ENCODE data around the gene B3GNT7.
A peak's percentile ranks its signal among the peaks of the same experiment; 100 is the strongest.
"Not testable (repeated sequence)": the region's sequence is repeated elsewhere in the genome, so short reads cannot be mapped to it uniquely, and the experiment has no call there.

Gene B3GNT7

DNA sequence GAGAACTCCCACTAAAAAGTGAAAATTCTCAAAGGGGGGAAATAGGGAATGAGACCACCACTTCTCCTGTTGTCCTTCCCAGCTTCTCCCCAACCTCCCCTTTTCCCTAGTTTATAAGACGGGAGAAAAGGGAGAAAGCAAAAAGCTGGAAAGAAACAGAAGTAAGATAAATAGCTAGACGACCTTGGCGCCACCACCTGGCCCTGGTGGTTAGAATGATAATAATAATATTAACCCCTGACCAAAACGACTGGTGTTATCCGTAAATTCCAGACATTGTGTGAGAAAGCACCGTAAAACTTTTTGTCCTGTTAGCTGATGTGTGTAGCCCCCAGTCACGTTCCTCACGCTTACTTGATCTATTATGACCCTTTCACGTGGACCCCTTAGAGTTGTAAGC is 12.8 kb downstream of the B3GNT7 start:
- H3K4me3 ChIP-seq (ENCODE audit: low read length); H3K36me3 ChIP-seq (ENCODE audit: control insufficient read depth, insufficient read depth, low read length, severe bottlenecking); H3K9me3 ChIP-seq (ENCODE audit: control insufficient read depth, low read length); DNase-seq (ENCODE audit: low read depth); H3K9ac ChIP-seq (ENCODE audit: low read length); H3K27me3 ChIP-seq (replicated peaks; ENCODE audit: control insufficient read depth, insufficient read depth, low read length): not testable (repeated sequence)
- peaks cover 11% of the 10 kb centered on the region for H3K4me1 ChIP-seq (ENCODE audit: control insufficient read depth, insufficient read depth, low read length)

- no peaks in the 10 kb centered on the region for H3K36me3 ChIP-seq (ENCODE audit: control insufficient read depth, insufficient read depth, low read length, severe bottlenecking)
- peaks cover under 1% of the 10 kb centered on the region for H3K27me3 ChIP-seq (replicated peaks; ENCODE audit: control insufficient read depth, insufficient read depth, low read length)
- H3K4me3 ChIP-seq (ENCODE audit: low read length), result no peak overlapping the region
- no peak overlapping the region for H3K9ac ChIP-seq (ENCODE audit: low read length)
- H3K9me3 ChIP-seq (ENCODE audit: control insufficient read depth, low read length), result peaks cover 9% of the 10 kb centered on the region
- peaks cover 11% of the 10 kb centered on the region for H3K4me1 ChIP-seq (ENCODE audit: control insufficient read depth, insufficient read depth, low read length)
- no peak for DNase-seq (ENCODE audit: low read depth)
Measured at GRCh38 chr2:231409776-231410175, 14.3 kb downstream of the B3GNT7 start.

DNA sequence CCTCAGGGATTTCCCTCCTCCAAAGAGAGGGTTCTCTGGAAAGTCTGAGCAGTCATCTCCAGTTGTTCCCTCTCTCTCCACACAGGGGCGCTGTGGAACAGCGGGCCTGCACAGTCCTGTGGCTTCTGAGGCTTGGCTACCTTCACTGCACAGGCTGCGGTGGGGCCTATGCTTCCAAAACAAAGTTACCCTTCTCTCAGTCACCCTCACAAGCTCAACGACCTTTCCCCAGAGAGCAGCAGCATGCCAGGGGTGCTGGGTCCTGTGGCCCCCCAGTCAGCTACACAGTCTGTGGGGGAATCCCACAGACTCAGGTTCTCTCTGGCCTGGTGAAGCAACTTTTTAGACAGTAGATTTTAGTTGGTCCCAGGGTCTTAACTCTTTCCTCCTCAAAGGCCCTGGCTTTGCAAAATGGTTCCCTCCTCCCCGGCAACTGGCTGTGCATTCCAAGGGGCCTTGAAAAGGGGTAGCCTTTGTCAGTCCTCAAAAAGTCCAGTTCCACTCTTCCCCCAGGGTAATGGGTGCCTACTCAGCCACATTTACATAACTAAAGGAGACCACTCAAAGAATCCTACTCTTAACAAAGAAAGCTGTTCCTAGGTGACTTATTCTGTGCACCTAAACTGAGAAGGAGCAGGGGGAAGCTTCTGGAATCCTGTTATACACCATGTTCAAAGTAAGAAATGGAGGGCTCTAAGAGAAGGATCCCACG is 14.9 kb downstream of the B3GNT7 start:
- Histone ChIP-seq H3K36me3 (ENCODE audit: control insufficient read depth, insufficient read depth, low read length, severe bottlenecking) (no peaks in the 10 kb centered on the region), H3K4me3 (ENCODE audit: low read length) (no peak overlapping the region), H3K27me3 (replicated peaks; ENCODE audit: control insufficient read depth, insufficient read depth, low read length) (peaks cover 4% of the 10 kb centered on the region), H3K9ac (ENCODE audit: low read length) (no peak overlapping the region), H3K4me1 (ENCODE audit: control insufficient read depth, insufficient read depth, low read length) (peaks cover 11% of the 10 kb centered on the region), H3K9me3 (ENCODE audit: control insufficient read depth, low read length) (peaks cover 9% of the 10 kb centered on the region)
- DNase-seq (ENCODE audit: low read depth), result no peak

DNA sequence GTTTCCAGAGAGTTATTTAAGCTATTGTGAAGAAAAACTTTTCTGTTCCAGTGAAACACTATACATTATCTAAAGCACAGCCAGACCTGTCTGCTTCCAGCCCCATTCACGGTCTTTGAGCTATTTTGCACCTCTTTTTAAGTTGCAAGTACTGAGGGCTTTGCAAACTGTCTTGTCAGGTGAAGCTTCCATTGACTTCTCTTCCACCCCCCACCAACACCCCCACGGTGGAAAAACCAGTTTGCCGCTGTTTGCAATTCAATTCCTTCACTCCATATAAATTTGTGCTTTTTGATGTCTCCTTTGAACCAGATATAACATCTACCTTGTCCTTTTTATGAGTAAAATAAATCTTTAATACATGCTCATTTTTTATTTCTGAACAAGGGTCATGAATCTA is 15.7 kb downstream of the B3GNT7 start:
- Histone ChIP-seq H3K4me3 (ENCODE audit: low read length) (peak overlapping the region; percentile 77), H3K9me3 (ENCODE audit: control insufficient read depth, low read length) (peaks cover 9% of the 10 kb centered on the region), H3K27me3 (replicated peaks; ENCODE audit: control insufficient read depth, insufficient read depth, low read length) (peaks cover 4% of the 10 kb centered on the region), H3K4me1 (ENCODE audit: control insufficient read depth, insufficient read depth, low read length) (peaks cover 7% of the 10 kb centered on the region), H3K36me3 (ENCODE audit: control insufficient read depth, insufficient read depth, low read length, severe bottlenecking) (no peaks in the 10 kb centered on the region), H3K9ac (ENCODE audit: low read length) (no peak overlapping the region)
- DNase-seq (ENCODE audit: low read depth), result no peak

DNA sequence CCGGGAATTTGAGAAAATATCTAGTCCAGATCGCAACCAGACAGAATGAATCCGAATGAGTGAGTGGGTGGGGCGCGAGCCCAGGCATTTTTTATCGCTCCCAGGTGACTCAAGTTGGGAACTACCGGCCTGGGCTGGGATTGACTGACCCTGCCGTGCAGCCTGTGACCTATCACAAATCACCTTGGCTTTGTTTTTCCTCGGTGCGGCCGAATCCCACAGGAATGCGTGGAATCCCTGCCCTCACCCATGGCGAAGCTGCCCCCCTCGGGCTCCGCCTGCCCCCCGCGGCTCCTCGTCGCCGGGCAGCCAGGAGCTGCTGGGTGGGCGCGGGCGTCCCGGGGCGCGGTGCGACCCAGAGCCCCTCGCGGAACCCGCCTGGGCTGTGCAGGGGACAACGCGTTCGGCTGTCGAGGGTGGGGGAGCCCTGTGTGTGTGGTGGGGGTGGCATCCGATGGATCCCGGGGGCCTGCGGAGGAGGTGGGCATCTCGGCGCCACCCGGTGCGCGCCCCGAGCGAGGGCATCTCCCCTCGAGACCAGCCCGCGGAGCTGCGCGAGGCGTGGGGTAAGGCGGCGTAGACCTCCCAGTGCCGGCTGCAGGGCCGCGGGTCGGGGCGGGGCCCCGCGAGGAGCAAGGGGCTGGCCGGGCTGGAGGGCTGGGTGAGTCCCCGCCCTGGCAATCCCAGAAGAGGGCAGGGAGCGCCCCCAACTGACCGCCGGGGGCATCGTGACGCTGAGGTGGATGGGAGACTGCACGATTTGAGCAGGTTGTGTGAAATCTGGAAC is 16.5 kb downstream of the B3GNT7 start:
- peak; percentile 93 for DNase-seq (ENCODE audit: low read depth)

DNA sequence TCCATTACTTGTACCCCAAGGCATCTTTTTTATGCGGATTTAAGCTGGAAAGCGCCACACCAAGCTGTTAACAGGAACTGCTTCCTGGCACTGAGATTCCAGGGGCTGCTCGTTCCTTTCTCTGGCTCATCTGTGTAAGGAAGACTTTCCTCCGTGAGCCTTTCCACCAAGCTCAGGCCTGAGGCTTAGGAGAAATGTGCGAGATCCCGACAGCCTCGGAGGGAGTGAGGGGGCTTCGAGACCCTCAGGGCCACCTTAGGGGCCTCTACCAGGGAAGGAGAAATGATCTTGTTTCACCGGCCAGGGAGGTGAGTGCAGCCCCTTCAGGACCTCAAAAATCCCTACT is 17.1 kb downstream of the B3GNT7 start:
- Histone ChIP-seq H3K27me3 (replicated peaks; ENCODE audit: control insufficient read depth, insufficient read depth, low read length) (peaks cover 4% of the 10 kb centered on the region), H3K36me3 (ENCODE audit: control insufficient read depth, insufficient read depth, low read length, severe bottlenecking) (no peaks in the 10 kb centered on the region), H3K4me1 (ENCODE audit: control insufficient read depth, insufficient read depth, low read length) (peaks cover 7% of the 10 kb centered on the region), H3K9me3 (ENCODE audit: control insufficient read depth, low read length) (peaks cover 9% of the 10 kb centered on the region), H3K4me3 (ENCODE audit: low read length) (peak overlapping the region; percentile 77), H3K9ac (ENCODE audit: low read length) (peak overlapping the region; percentile 64)
- DNase-seq (ENCODE audit: low read depth), result no peak

More for the DNA sequence above, 16.5 kb downstream of the B3GNT7 start:
- Histone ChIP-seq H3K27me3 (replicated peaks; ENCODE audit: control insufficient read depth, insufficient read depth, low read length) (peaks cover 4% of the 10 kb centered on the region), H3K9me3 (ENCODE audit: control insufficient read depth, low read length) (peaks cover 9% of the 10 kb centered on the region), H3K4me1 (ENCODE audit: control insufficient read depth, insufficient read depth, low read length) (peaks cover 7% of the 10 kb centered on the region), H3K9ac (ENCODE audit: low read length) (peak overlapping the region; percentile 74), H3K36me3 (ENCODE audit: control insufficient read depth, insufficient read depth, low read length, severe bottlenecking) (no peaks in the 10 kb centered on the region), H3K4me3 (ENCODE audit: low read length) (peak overlapping the region; percentile 77)

DNA sequence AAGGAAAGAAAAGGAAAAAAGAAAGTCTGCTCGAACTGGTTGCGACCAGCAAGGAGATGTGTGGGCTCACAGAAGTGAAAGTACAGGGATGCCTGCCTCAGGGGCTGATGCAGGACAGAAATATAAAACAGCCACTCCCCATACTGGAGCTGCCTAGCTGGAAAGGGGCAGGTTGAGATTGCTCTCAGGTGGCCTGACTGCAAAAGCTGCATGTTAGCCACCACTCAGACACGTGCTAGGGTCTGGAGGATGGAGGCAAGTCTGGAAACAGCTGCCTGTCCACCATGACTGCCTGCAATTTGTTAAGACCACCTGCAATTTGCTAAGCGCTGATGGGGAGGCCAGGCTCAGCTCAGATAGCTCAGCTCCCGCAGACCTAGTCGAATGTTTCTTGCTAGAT is 17.9 kb downstream of the B3GNT7 start:
- Histone ChIP-seq H3K9me3 (ENCODE audit: control insufficient read depth, low read length) (peaks cover 9% of the 10 kb centered on the region), H3K4me3 (ENCODE audit: low read length) (no peak overlapping the region), H3K9ac (ENCODE audit: low read length) (no peak overlapping the region), H3K36me3 (ENCODE audit: control insufficient read depth, insufficient read depth, low read length, severe bottlenecking) (no peaks in the 10 kb centered on the region), H3K27me3 (replicated peaks; ENCODE audit: control insufficient read depth, insufficient read depth, low read length) (peaks cover 4% of the 10 kb centered on the region), H3K4me1 (ENCODE audit: control insufficient read depth, insufficient read depth, low read length) (peaks cover 7% of the 10 kb centered on the region)
- DNase-seq (ENCODE audit: low read depth), result no peak

- no peak overlapping the region for H3K9ac ChIP-seq (ENCODE audit: low read length)
- H3K4me3 ChIP-seq (ENCODE audit: low read length), result no peak overlapping the region
- H3K36me3 ChIP-seq (ENCODE audit: control insufficient read depth, insufficient read depth, low read length, severe bottlenecking), result no peaks in the 10 kb centered on the region
- H3K9me3 ChIP-seq (ENCODE audit: control insufficient read depth, low read length), result peaks cover 9% of the 10 kb centered on the region
- H3K4me1 ChIP-seq (ENCODE audit: control insufficient read depth, insufficient read depth, low read length), result peaks cover 7% of the 10 kb centered on the region
- DNase-seq (ENCODE audit: low read depth), result no peak
- H3K27me3 ChIP-seq (replicated peaks; ENCODE audit: control insufficient read depth, insufficient read depth, low read length), result peaks cover 8% of the 10 kb centered on the region
Measured at GRCh38 chr2:231413921-231414476, 18.5 kb downstream of the B3GNT7 start.

DNA sequence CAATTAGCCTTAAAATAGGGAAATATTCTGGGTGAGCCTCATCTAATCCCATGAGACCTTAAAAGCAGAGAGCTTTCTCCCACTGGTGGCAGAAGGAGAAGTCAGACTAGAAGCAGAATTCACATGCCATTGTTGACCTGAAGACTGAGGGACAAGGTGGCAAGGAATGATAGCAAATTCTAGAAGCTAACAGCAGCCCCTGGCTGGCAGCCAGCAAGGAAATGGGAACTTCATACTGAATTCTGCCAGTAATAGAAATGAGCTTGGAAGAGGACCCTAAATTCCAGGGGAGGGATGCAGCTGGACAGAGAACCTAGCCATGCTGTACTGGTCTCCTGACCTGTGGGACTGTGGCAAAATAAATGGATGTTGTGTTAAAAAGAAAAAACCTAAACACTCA is 19.5 kb downstream of the B3GNT7 start:
- H3K27me3 ChIP-seq (replicated peaks; ENCODE audit: control insufficient read depth, insufficient read depth, low read length), result peaks cover 15% of the 10 kb centered on the region
- no peaks in the 10 kb centered on the region for H3K36me3 ChIP-seq (ENCODE audit: control insufficient read depth, insufficient read depth, low read length, severe bottlenecking)
- H3K4me1 ChIP-seq (ENCODE audit: control insufficient read depth, insufficient read depth, low read length), result peaks cover 7% of the 10 kb centered on the region
- no peak for DNase-seq (ENCODE audit: low read depth)
- no peak overlapping the region for H3K4me3 ChIP-seq (ENCODE audit: low read length)
- peaks cover 9% of the 10 kb centered on the region for H3K9me3 ChIP-seq (ENCODE audit: control insufficient read depth, low read length)
- H3K9ac ChIP-seq (ENCODE audit: low read length), result no peak overlapping the region

- H3K36me3 ChIP-seq (ENCODE audit: control insufficient read depth, insufficient read depth, low read length, severe bottlenecking), result no peaks in the 10 kb centered on the region
- DNase-seq (ENCODE audit: low read depth), result no peak
- no peaks in the 10 kb centered on the region for H3K9me3 ChIP-seq (ENCODE audit: control insufficient read depth, low read length)
- no peaks in the 10 kb centered on the region for H3K4me1 ChIP-seq (ENCODE audit: control insufficient read depth, insufficient read depth, low read length)
- no peak overlapping the region for H3K4me3 ChIP-seq (ENCODE audit: low read length)
- H3K9ac ChIP-seq (ENCODE audit: low read length), result no peak overlapping the region
- H3K27me3 ChIP-seq (replicated peaks; ENCODE audit: control insufficient read depth, insufficient read depth, low read length), result peaks cover 29% of the 10 kb centered on the region
Measured at GRCh38 chr2:231418820-231419640, 23.5 kb downstream of the B3GNT7 start.

- no peaks in the 10 kb centered on the region for H3K9me3 ChIP-seq (ENCODE audit: control insufficient read depth, low read length)
- no peaks in the 10 kb centered on the region for H3K36me3 ChIP-seq (ENCODE audit: control insufficient read depth, insufficient read depth, low read length, severe bottlenecking)
- no peak for DNase-seq (ENCODE audit: low read depth)
- H3K9ac ChIP-seq (ENCODE audit: low read length), result no peak overlapping the region
- H3K4me1 ChIP-seq (ENCODE audit: control insufficient read depth, insufficient read depth, low read length), result no peaks in the 10 kb centered on the region
- peaks cover 30% of the 10 kb centered on the region for H3K27me3 ChIP-seq (replicated peaks; ENCODE audit: control insufficient read depth, insufficient read depth, low read length)
- H3K4me3 ChIP-seq (ENCODE audit: low read length), result no peak overlapping the region
Measured at GRCh38 chr2:231421051-231421580, 25.6 kb downstream of the B3GNT7 start.

Measured in adipocyte (in vitro differentiated cells).